Measurements from ENCODE around the gene SLC49A3.
A peak's percentile ranks its signal among the peaks of the same experiment; 100 is the strongest.
"Not testable (repeated sequence)": the region's sequence is repeated elsewhere in the genome, so short reads cannot be mapped to it uniquely, and the experiment has no call there.

SLC49A3 gene

DNA sequence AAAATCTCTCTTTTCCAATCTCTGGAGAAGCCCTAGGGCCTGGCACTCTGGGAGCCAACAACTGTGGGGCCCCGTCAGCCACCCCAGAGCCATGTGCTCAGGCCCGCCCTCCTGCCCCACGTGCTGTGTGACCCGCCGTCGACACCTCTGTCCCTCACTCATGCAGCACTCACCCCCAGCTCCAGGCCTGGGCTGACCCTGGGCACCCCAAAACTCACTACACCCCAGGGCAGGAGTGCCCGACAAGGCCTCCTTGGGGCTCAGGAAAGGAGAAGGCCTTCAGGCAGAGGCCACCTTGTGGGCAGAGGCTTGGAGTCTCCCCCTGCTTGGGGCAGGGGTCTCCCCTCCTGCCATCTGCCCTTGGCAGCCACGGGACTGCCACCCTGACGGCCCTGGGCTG, 8.9 kb downstream of the SLC49A3 start:
- no peak for DNase-seq

DNA sequence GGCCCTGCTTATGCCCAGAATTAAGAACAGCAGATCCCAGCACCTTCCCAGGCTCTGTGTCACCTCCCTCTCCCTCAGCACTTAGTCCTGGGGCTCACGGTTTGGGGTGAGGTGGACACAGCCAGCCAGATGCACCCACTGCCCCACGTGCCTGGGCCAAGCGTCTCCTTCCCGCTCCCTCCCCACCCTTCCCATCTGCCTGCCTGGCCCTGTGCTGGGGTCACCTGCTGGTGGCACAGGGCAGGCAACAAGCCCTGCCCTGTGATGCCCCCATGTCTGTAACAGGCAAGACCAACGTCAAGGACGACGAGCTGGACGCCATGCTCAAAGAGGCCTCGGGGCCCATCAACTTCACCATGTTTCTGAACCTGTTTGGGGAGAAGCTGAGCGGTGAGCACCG, 9.3 kb downstream of the SLC49A3 start:
- DNase-seq: no peak

DNA sequence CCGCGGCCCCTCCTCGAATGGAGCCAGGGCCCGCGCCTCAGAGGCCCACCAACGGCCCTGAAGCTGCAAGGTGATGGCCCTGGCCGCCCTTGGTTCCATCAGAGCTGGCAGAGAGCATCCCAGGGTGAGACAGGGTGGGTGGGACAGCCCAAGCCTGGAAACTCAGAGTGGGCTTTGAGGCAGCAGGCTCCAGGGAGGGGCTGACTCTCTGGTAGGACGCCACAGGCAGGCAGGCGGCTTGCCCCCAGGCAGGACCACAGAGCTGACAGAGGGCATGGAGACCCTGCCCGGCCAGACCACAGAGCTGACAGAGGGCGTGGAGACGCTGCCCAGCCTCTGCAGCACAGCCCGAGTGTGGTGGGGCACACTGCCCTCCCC, 9.9 kb downstream of the SLC49A3 start:
- DNase-seq: no peak

DNA sequence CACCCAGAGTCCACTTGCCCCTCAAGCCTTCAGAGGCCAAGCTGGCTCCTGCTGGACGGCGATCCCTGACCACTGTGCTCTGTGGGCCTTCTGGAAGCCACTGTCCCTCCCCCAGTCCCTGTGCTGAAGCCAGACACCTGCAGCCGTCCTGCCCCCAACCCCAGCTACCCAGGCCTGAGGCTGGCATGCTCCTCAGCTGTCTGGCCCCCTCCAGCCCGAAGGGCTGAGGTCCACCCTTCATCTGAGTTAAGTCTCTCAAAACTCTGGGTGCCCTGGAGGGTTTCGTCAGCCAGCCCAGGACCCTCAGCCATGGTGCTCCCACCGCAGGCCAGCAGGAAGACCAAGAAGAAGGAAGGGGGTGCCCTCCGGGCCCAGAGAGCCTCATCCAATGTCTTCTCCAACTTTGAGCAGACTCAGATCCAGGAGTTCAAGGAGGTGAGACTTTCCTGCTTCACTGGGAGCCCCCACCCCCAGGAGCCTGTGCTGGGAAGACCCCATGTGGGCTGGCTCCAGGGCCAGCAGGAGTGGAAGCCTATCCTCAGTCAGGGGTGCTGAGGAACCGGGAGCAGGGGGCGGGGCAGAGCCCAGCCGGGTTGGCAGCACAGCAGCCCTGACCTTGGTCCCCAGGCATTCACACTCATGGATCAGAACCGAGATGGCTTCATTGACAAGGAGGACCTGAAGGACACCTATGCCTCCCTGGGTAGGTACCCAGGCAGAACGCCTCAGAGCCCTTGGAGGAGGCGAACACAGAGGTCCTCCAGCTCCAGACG, 10.4 kb downstream of the SLC49A3 start:
- DNase-seq: no peak

DNA sequence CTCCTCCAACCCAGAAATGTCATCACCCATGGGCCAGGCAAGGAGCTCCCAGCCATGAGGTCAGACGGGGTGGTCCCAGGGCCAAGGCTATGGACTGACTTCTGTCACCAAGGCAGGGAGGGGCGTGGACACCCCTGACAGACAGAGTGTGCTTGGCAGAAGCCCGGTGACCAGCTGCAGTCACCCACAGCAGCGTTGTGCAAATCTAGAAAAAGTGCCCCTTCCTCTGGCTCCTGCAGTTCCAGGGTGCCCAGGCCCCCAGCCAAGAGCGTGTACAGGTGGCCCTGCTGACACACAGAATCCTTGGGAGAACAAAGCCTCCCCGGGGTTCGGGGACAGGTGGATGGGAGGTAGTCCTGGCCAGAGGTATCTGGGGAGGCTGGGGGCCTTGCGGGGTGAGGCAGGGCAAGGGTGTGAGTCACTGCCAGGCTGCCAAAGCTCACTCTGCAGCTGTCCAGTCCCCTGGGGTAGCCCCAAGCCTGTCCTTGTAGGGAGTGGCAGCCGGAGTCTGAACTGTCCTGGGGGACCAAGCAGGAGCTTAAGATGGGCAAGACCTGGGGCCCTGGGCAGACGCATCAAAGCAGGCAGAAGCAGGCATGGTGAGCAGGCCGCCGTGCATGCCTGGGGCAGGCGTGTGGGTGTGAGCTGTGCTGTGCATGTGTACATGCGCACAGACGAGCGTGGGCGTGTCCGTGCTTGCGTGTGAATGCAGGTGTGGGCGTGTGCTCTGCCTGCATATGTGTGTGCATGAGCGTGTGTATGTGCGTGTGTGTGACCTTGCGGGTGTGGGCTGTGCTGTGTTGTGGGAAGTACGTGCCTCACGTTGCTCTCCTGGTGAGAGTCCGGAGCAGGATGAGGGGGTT, 11.3 kb downstream of the SLC49A3 start:
- DNase-seq: no peak

DNA sequence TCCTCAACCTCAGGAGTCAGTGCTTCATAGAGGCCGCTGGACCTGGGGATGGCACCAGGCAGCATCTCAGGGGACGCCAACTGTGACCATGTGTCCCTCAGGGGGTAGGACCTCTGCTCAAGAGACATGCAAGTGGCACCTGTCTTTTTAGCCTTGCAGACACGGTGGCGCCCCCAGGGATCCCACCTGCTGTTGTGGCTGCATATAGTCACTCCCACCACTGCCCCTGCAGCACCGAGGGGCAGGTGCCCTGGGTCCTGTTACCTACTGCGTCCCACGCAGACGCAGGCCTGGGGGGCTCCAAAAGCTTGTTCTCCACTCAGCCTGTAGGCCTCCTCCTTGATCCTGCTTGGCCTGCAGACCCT, 12.1 kb downstream of the SLC49A3 start:
- no peak for DNase-seq

DNA sequence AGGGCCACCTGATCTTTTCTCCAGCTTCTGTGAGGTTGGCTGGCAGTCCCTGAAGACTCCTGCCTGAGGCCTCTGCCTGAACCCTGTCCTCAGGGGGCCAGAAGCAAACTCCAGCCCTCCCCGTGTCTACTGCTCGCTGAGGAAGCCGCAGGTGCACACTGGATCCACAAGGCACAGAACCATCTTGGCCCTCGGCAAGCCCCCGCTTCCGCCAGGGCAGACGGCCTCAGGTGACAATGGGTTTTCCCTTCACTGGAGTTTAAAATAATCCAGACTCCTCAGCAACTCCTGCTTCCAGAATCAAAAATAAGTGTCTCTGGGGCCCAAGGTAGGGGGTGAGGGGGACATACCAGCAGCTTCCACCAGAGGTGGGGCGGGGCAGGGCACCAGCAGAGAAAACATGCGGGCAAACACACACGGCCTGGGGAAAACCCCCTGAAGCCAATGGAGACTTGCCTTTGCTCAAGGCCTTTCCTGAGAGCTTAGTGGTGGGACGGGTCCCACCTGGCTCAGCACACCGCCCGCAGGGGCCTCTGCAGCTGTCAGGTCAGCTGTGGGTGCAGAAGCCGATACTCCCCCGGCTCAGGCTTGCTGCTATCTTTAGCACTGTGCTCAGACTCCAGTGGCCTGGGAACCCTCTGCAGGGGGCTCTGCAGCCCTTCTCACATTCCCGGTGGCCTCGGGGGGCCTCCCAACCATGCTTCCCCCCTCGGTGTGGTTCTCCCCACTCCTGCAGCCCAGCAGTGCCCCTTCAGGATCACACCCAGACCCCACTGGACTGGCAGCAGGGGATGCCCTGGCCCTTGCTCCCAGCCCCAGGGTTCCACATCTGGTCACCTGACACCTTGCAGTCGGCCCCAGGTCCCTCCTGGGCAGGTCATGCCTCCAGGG, 12.7 kb downstream of the SLC49A3 start:
- DNase-seq: no peak

DNA sequence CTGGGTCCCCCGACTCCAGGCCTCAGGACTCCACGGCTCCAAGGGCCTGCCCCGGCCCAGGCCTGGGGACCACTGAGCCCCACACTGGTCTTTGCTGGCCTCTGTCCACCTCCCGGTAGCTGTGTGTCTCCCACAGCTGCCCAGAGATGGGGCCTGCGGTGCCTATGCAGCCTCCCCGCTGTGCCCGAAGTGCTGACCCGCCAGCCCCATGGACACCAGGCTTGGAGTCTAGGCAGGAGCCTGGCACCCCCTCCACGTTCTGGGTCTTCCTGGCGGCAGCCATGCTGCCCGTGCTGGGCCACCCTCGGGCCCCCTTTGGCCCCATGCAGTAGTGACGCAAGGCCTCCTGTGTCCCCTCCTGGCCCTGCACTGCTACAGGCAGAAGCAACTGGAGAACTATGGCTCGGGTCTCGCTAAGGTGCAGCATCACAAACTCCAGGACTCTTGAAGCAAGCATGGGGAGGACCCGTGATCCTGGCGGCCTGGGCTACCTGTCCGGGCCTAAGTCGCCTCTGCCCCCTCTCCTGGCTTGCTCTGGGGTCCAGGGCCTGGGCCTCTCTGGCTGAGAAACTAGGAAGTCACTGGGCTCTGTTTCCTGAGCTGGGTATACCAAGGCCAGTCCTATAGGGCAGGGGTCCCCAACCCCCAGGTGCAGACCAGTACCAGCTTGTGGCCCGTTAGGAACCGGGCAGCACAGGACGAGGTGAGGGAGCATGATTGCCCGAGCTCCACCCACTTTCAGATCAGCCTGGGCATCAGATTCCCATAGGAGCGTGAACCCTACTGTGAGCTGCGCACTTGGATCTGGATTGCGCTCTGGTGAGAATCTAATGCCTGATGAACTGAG, 13.7 kb downstream of the SLC49A3 start:
- DNase-seq: no peak

DNA sequence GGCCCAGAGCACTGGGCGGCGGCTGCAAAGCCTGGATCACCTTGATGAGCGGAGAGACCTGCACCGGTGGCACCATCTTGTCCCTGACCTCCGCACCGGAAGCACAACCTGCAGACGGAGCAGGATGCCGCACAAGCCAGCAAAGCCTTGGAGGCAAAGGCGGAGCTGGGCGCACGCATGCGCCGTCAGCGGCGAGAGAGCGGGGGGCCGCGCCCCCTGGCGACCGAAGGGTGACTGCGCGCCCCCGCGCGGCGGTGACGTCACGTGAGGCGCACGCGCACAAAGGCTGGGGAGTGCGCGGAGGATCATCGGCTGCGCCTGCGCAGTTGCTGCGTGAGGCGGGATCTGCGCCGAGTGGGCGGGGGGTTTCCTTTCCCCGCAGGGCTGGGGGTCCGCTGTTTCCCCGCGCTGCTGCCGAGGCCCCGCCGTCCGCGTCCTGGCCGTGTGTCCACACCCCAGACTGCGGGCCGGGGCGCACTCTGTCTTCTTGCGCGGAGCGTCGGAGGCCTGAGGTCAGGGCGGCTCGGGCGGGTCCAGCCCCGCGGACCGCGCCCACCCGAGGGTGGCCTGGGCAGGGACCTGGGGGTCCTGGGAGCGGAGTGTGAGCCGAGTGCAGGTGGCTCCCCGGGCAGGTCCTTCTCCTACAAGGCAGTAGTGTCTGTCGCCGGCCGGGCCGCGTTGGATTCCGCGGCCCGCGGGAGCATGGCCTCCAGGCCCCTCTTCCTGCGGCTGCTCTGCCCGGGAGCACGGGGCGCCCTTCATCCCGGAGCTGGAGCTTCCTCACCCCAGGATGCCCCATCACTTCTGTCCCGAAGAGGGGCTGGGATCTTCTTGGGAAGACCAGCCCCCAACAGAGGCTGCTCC, 14.5 kb downstream of the SLC49A3 start, which contains the start of the genes ATP5ME and MYL5:
Gene ATP5ME (minus strand): TSS at position 105 of the 864 bp plus-strand sequence. CDS start 29 bp downstream, at position 76.
Gene MYL5 (plus strand): TSS at position 371 of the 864 bp plus-strand sequence. CDS start 3,485 bp downstream, outside the sequence.
- peak; percentile 78 for DNase-seq

DNA sequence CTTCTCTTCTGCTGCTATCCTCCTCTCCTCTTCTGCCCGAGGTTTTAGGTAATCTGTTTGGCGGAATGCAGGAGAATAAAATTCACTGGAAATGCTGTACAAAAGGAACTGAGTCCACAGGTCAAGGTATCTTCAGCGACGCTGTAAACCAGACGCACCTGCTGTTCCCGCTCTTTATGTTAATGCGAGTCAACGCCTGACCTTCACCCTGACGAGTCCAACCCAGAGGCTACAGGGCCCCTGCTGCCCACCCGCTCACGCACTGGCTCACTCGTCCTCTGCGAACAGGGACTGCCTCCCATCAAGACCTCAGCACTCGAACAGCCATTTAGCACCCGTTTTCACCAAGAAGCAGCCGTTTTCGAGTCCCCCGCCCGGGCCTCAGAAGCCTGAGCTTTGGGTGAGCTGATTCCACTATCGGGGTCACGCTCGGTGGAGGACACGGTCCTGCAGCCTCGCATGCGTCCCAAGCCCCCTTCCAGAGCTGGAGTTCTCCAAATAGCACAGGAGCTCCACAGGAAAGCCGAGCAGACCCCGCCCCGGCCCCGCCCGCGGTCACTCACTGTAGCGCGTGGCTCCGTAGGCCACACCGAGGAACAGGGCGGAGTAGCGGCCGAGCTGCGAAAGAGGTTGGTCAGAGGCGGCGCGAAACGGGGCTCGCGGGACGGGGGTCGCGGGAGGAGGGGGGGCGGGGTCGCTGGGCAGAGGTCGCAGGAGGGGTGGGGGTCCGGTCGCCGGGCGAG, 15.4 kb downstream of the SLC49A3 start:
- DNase-seq: no peak

DNA sequence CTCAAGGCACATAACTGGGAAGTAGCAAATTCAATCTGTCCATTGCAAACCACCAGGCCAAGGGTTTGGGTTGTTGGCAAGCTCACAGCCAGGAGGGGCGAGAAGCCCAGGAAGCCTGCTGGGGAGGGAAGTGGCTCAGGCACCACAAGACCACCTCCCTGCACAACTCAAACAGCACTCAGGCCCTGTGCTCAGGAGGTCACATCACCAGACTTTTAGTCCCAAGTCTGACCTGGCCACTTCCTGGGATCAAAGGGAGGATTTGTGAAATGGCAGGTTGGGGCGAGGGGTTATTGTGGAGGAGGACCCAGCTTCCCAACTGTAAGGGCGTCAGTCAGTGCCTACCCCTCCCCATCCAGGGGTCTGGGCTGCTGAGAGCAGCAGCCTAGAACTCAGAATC, 17.2 kb downstream of the SLC49A3 start:
- no peak for DNase-seq

DNA sequence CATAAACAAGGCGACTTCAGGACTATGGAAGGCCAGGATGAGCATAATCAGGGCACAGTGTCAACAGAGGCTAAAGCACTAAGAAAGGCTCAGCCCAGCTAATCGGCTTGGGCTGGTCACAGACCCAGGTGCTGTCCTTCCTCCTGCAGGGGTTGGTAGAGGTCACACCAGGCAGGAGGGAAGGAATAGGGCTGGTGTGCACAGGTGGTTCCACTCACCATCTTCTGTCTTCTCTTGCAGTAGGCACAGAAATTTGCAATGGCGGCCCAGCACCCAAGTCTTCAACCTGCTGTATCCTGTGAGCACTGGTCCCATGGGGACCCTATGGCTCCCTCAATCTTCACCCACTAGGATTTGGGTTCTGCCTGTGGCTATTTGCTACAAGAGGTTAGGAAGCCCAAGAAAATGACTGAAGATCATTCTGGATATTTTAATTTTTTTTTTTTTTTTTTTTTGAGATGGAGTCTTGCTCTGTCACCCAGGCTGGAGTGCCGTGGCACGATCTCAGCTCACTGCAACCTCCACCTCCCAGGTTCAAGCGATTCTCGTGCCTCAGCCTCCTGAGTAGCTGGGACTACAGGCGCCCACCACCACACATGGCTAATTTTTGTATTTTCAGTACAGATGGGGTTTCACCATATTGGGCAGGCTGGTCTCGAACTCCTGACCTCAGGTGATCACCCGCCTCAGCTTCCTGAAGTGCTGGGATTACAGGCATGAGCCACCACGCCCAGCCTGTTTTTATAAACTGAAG, 19.0 kb downstream of the SLC49A3 start:
- DNase-seq: not testable (repeated sequence)

DNA sequence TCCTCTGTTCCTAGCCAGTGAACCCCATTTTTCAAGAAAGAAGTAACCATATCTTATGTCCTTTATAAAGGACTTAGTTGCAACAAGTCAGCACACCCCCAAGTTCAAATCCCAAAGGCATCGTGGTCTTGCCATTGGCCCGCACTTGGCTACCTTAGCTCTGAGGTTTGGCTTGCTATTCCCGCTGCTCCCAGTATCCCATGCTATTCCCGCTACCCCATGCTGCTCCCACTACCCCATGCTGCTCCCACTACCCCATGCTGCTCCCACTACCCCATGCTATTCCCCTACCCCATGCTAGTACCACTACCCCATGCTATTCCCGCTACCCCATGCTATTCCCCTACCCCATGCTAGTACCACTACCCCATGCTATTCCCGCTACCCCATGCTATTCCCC, 20.7 kb downstream of the SLC49A3 start:
- not testable (repeated sequence) for DNase-seq

DNA sequence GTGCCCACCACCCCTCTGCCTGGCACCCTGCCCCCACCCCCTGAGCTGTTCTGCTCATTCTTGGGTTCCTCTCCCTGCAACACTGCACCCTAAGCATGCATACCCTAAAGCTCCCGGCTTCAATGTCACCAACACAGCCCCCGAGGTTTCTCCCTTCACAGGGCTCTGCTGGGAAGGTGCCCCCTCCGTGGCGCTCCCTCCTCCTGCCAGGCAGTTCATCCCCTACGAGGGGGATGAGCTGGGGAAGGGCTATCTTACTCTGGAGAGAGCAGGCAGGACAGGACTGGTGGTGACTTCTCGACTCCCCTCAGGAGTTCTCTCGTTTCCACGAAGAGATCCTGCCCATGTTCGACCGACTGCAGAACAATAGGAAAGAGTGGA, 21.4 kb downstream of the SLC49A3 start:
- DNase-seq: no peak

DNA sequence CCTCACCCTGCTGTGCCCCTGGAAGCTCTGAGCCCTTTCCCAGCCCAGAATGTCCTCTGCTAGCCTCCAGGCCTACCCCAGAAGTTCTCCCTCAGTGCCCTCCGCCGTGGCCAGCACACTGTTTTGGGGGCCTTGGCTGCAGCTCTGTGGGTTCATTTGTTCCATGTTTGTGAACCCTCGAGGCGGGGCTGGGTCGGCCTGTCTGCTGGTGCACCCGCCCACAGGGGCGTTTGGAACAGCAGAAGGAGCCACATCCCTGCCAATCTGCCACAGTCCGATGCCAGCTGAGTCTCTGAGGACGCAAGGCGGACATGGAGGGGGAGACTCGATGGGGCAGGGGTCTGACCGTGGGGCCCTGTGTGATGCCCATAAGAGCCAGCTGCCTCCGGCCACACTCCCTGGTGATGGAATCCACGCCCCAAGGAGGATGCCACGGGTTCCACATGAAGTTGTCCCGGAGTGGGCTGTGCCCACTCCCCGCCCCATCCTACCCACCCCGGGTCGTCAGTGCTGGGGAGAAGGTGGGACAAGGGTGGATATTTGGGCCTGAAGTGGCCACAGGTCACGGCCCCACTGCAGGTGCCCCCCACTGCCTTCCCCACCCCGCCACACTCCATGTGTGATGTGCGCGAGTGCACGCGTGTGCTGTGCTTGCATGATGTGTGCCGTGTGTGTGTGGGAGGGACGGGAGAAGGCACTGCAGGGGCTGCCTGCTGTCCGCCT, 22.0 kb downstream of the SLC49A3 start:
- DNase-seq: no peak

DNA sequence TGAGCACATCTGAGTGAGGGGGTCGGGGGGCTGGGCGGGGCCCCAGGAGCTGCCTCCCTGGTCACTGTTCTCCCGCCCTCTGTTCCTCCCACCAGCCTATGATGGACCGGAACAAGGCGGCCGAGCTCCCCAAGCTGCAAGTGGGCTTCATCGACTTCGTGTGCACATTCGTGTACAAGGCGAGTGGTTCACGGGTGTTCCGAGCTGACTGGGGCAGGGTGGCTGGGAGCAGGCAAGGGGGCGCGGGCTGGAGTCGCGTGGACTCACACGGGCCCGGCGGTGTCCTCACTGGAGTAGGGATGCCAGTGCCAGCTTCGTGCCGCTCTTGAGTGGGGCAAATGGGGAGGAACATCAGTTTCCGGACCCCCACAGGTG, 22.5 kb downstream of the SLC49A3 start:
- DNase-seq: no peak

DNA sequence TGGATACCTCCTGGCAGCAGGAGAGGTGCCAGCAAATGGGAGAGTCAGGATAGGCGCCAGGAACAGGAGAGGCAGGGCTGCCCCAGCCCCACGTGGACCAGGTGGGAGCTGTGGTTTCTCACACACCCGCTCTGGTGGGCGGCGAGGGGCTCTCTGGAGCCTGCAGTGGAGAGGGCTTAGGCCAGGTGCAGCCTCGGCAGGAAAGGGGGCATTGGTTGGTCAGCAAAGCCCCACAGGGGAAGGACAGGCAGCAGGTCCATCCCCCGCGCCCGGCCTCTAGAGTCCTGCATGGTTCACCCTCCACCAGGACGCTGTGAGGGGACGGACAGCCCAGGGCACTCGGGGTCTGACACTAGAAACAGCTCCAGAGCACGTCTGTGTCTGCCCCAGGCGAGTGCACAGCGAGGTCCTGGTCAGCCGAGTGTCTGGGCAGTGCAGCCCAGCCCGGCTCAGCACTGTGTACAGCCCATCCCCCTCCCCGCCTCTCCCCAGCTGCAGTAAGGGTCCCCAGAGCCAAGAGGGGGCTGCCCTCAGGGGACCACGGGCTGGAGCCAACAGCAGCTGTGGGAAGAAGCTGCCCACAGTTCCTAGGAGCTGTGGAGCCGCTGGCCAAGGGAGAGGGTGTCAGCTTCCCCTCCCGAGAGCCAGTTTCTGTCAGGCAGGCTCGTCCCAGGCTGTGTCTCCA, 23.1 kb downstream of the SLC49A3 start:
- DNase-seq: no peak

DNA sequence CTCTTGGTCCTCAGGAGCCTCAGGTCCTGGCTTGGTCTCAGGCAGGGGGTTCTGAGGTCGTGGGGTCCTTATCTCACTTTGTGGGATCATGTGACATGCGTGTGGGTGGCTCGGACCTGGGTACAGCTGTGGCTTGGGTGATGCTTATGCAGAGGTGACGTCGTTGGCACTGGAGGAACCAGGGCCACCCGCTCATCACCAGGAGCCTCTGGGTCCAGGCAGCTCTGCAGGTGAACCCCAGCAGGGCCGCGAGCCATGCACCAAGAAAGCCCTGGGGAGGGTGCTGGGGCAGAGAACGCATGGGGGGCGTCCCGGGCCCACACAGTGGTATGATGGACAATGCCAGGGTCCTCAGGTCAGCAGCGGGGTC, 23.6 kb downstream of the SLC49A3 start:
- no peak for DNase-seq
